SK-N-SH (cell line): ENCODE measurements around the gene DIS3L2.

ENCODE experiments used
- CHD2 ChIP-seq: fragments of 150-350 bp; IDR thresholded peaks from 2 replicates; pipeline ENCODE4 v1.6.1; 2018; ENCODE audit warnings: low read length; ENCODE audit not compliant: partially characterized antibody
- ELF1 ChIP-seq: IDR thresholded peaks from 2 replicates; pipeline ENCODE4 v1.4.0; 2012
- EZH2phosphoT487 ChIP-seq: fragments of 200-600 bp; sonication (generic); IDR thresholded peaks from 2 replicates; pipeline ENCODE4 v1.6.1; 2017; ENCODE audit warnings: low read depth, mixed run types, mild to moderate bottlenecking, antibody characterized with exemption, moderate library complexity, borderline replicate concordance
- POLR2AphosphoS5 ChIP-seq: IDR thresholded peaks from 2 replicates; pipeline ENCODE4 v1.6.1; 2012; ENCODE audit warnings: low read depth, low read length
- TF ChIP-seq, protein P1 (sequence below): fragments of 200-600 bp; sonication (generic); IDR thresholded peaks from 2 replicates; pipeline ENCODE4 v1.6.1; 2017; ENCODE audit warnings: antibody characterized with exemption, mild to moderate bottlenecking, moderate library complexity
- TF ChIP-seq, protein P2 (sequence below): IDR thresholded peaks from 2 replicates; pipeline ENCODE4 v1.6.1; 2012; ENCODE audit warnings: mild to moderate bottlenecking, low read depth, low read length, moderate library complexity
- TF ChIP-seq, protein P3 (sequence below): IDR thresholded peaks from 2 replicates; pipeline ENCODE4 v1.4.0; 2012; ENCODE audit warnings: low read depth

DNA sequence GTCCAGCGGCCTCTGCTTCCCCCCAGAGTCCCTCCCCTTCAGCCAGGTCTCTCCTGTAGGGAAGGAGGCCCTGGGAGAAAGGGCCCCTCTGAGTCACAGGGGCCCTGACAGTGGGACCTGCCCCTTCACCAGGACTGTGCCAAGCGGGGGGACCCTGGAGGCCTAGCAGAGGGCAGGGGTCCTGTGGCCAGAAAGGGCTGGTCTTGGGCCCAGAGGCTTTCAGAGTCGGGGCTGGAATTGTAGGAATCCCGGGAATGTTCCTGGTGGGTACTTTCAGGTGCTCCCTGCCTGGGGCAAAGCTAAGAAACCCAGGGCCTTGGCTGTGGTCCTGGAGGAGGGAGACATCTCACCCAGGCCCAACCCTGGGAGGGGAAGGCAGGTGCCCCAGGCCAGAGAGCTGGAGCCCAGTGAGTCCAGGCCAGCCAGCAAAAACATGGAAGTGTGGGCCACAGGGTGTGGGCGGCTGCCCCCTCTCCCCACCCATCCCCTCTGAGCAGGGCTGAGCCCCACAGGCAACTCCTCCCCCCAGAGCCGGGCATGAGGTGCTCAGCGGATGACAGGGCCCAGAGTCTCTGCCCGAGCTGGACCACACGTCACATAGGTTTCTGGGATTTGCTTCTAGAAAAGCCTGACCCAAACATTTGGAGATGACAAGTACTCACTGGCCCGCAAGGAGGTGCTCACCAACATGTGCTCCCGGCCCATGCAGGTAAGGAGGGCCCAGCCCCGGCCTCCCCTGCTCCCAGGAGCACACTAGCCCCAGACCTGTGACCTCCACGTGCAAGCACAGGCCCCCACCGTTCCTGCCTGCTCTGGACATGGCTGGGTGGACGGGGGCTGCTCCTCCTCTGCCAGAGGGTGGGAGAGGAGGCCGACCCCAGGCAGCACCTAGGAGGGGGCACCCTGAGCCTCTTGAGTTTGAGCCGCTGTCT lies 368.8 kb downstream of the DIS3L2 start:
- TF ChIP-seq, protein P1, sequence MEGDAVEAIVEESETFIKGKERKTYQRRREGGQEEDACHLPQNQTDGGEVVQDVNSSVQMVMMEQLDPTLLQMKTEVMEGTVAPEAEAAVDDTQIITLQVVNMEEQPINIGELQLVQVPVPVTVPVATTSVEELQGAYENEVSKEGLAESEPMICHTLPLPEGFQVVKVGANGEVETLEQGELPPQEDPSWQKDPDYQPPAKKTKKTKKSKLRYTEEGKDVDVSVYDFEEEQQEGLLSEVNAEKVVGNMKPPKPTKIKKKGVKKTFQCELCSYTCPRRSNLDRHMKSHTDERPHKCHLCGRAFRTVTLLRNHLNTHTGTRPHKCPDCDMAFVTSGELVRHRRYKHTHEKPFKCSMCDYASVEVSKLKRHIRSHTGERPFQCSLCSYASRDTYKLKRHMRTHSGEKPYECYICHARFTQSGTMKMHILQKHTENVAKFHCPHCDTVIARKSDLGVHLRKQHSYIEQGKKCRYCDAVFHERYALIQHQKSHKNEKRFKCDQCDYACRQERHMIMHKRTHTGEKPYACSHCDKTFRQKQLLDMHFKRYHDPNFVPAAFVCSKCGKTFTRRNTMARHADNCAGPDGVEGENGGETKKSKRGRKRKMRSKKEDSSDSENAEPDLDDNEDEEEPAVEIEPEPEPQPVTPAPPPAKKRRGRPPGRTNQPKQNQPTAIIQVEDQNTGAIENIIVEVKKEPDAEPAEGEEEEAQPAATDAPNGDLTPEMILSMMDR = no peak
- TF ChIP-seq, protein P2, sequence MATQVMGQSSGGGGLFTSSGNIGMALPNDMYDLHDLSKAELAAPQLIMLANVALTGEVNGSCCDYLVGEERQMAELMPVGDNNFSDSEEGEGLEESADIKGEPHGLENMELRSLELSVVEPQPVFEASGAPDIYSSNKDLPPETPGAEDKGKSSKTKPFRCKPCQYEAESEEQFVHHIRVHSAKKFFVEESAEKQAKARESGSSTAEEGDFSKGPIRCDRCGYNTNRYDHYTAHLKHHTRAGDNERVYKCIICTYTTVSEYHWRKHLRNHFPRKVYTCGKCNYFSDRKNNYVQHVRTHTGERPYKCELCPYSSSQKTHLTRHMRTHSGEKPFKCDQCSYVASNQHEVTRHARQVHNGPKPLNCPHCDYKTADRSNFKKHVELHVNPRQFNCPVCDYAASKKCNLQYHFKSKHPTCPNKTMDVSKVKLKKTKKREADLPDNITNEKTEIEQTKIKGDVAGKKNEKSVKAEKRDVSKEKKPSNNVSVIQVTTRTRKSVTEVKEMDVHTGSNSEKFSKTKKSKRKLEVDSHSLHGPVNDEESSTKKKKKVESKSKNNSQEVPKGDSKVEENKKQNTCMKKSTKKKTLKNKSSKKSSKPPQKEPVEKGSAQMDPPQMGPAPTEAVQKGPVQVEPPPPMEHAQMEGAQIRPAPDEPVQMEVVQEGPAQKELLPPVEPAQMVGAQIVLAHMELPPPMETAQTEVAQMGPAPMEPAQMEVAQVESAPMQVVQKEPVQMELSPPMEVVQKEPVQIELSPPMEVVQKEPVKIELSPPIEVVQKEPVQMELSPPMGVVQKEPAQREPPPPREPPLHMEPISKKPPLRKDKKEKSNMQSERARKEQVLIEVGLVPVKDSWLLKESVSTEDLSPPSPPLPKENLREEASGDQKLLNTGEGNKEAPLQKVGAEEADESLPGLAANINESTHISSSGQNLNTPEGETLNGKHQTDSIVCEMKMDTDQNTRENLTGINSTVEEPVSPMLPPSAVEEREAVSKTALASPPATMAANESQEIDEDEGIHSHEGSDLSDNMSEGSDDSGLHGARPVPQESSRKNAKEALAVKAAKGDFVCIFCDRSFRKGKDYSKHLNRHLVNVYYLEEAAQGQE = no peak
- no peak for TF ChIP-seq ELF1
- TF ChIP-seq POLR2AphosphoS5 = no peak
- TF ChIP-seq, protein P3, sequence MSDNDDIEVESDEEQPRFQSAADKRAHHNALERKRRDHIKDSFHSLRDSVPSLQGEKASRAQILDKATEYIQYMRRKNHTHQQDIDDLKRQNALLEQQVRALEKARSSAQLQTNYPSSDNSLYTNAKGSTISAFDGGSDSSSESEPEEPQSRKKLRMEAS = no peak
- no peak for TF ChIP-seq EZH2phosphoT487
- TF ChIP-seq CHD2 = no peak
